KBM-7 (cell line): Measurements from ENCODE around the gene PRKRIP1.
A peak's percentile ranks its signal among the peaks of the same experiment; 100 is the strongest.

Experiments used
- DNase-seq: peaks from one replicate; pipeline ENCODE4 v3.0.0-alpha.2; 2015
- in situ Hi-C: fragments of 300-500 bp; cut with MboI; formaldehyde crosslinking; loops from 2 replicates; pipeline ENCODE4 v1.14.3; 2020; ENCODE audit warnings: low sequenced_read_pairs, low pct_unique_long_range_greater_than_20kb, mixed read lengths

PRKRIP1 gene

GRCh38 chr7:102425639-102426267 lies 29.6 kb downstream of the PRKRIP1 start:
- in situ Hi-C loops, result no loop called here
- peak; percentile 45 for DNase-seq

- in situ Hi-C loops, result no loop called here
Observed at GRCh38 chr7:102426268-102427018, 30.3 kb downstream of the PRKRIP1 start.

GRCh38 chr7:102427019-102427405 lies 30.8 kb downstream of the PRKRIP1 start:
- in situ Hi-C loops, result no loop called here
- no peak for DNase-seq

More at GRCh38 chr7:102426268-102427018, 30.3 kb downstream of the PRKRIP1 start:
- DNase-seq, result peak; percentile 28

GRCh38 chr7:102429141-102429899 lies 33.2 kb downstream of the PRKRIP1 start:
- no peak for DNase-seq
- in situ Hi-C loops, result no loop called here

- in situ Hi-C loops, result no loop called here
- DNase-seq, result peak; percentile 72
Observed at GRCh38 chr7:102431617-102432298, 35.6 kb downstream of the PRKRIP1 start.

- in situ Hi-C loops, result no loop called here
- DNase-seq, result no peak
Observed at GRCh38 chr7:102432442-102433218, 36.5 kb downstream of the PRKRIP1 start.

- in situ Hi-C loops, result no loop called here
- DNase-seq, result peak; percentile 51
Observed at GRCh38 chr7:102433219-102434038, 37.3 kb downstream of the PRKRIP1 start, which contains the start of gene ORAI2. ORAI2 (plus strand) TSS chr7:102433575; CDS start chr7:102438957, 5,382 bp downstream.

- in situ Hi-C loops, result no loop called here
- no peak for DNase-seq
Observed at GRCh38 chr7:102434039-102434486, 37.9 kb downstream of the PRKRIP1 start.

- DNase-seq, result no peak
- in situ Hi-C loops, result no loop called here
Observed at GRCh38 chr7:102436118-102436517, 40.0 kb downstream of the PRKRIP1 start.

- no peak for DNase-seq
- in situ Hi-C loops, result no loop called here
Observed at GRCh38 chr7:102439963-102440795, 44.0 kb downstream of the PRKRIP1 start.

GRCh38 chr7:102444961-102445673 lies 49.0 kb downstream of the PRKRIP1 start:
- in situ Hi-C loops, result no loop called here
- DNase-seq, result no peak

GRCh38 chr7:102445674-102446071 lies 49.5 kb downstream of the PRKRIP1 start:
- in situ Hi-C loops, result no loop called here
- DNase-seq, result no peak

- no peak for DNase-seq
- in situ Hi-C loops, result no loop called here
Observed at GRCh38 chr7:102446387-102447156, 50.4 kb downstream of the PRKRIP1 start.

- in situ Hi-C loops, result no loop called here
- DNase-seq, result no peak
Observed at GRCh38 chr7:102447311-102447710, 51.1 kb downstream of the PRKRIP1 start.

- no peak for DNase-seq
- in situ Hi-C loops, result no loop called here
Observed at GRCh38 chr7:102449136-102449535, 53.0 kb downstream of the PRKRIP1 start.

- DNase-seq, result peak; percentile 20
- in situ Hi-C loops, result loop anchor here (25.0 kb wide), 1 partner anchor 888 kb away; no protein-coding TSS in a partner anchor
Observed at GRCh38 chr7:102450242-102450641, 54.1 kb downstream of the PRKRIP1 start.
